HepG2 (cell line): ENCODE results near the gene KITLG. TPM values are rescaled to one million over a fixed set of nuclear protein-coding genes. Genes with fewer than 3 reads are reported as not detected.
A peak's percentile ranks its signal among the peaks of the same experiment; 100 is the strongest.

Source experiments
- ATAC-seq: fragments of 200-7000 bp; cut with Tn5 transposase; 3 replicates; pipeline ENCODE4 v1.9.1; 2020; ENCODE audit warnings: mild to moderate bottlenecking, moderate library complexity
- Bru-seq: library from RNA; stranded (reverse); fragments of 400-500 nt; gene quantifications from one replicate; lab custom pipeline; 2021; lab: Mats Ljungman, UMichigan
- BruChase-seq, 2 experiments: library from RNA; stranded (reverse); fragments of 400-500 nt; gene quantifications; one replicate each; lab custom pipeline; 2021; lab: Mats Ljungman, UMichigan
- BruUV-seq: library from RNA; stranded (reverse); fragments of 400-500 nt; replicated peaks from 2 replicates; lab custom pipeline; 2021; lab: Mats Ljungman, UMichigan
- CTCF ChIA-PET: fragments of 300-600 bp; formaldehyde crosslinking; extraction: SDS; loops from one replicate; lab custom pipeline; 2021; ENCODE audit warnings: low total read pairs, inconsistent platforms, low intra/inter-chr PET ratio; lab: Yijun Ruan, JAX
- POLR2A ChIA-PET: fragments of 350-600 bp; sonication (Branson Sonifier 250); formaldehyde crosslinking; loops from one replicate; lab custom pipeline; 2020; ENCODE audit warnings: antibody characterized with exemption, inconsistent platforms; lab: Yijun Ruan, JAX
- DNase-seq: peaks from one replicate; pipeline ENCODE4 v3.0.0-alpha.2; 2015; ENCODE audit warnings: low spot score
- FAIRE-seq: peaks from 3 replicates; lab custom pipeline; 2011; peaks lifted over from hg19 to GRCh38; lab: Jason Lieb, UNC
- H2AFZ ChIP-seq: one replicate; pipeline ENCODE4 v1.6.1; 2011; ENCODE audit warnings: low read length, inconsistent platforms
- H3K27ac ChIP-seq: fragments of 300-600 bp; 3 replicates; pipeline ENCODE4 v1.8.0; 2011; ENCODE audit warnings: mixed run types, mild to moderate bottlenecking, mixed read lengths, low read length, inconsistent platforms; ENCODE audit not compliant: insufficient read depth; ENCODE audit errors: extremely low read length
- H3K27me3 ChIP-seq, 2 experiments: fragments of 200-600 bp in 1 of 2; 2 replicates in 1 of 2; 3 replicates in 1 of 2; pipeline versions ENCODE4 v1.6.0 to v1.8.0; 2011; ENCODE audit warnings: low read length in 2 of 2, mild to moderate bottlenecking in 2 of 2, moderate library complexity in 2 of 2, inconsistent platforms in 1 of 2; ENCODE audit not compliant: insufficient read depth in 2 of 2, control insufficient read depth in 1 of 2
- H3K36me3 ChIP-seq, 2 experiments: fragments of 200-600 bp in 1 of 2; replicated peaks in 1 of 2; 2 replicates in 1 of 2; 3 replicates in 1 of 2; pipeline versions ENCODE4 v1.5.1 to v1.8.0; 2011; ENCODE audit warnings: low read length in 2 of 2, inconsistent platforms in 1 of 2; ENCODE audit not compliant: insufficient read depth in 2 of 2, control insufficient read depth in 1 of 2
- H3K4me1 ChIP-seq: 2 replicates; pipeline ENCODE4 v1.5.1; 2012; ENCODE audit warnings: low read length, inconsistent platforms; ENCODE audit not compliant: insufficient read depth
- H3K4me2 ChIP-seq: 2 replicates; pipeline ENCODE4 v1.6.0; 2011; ENCODE audit warnings: low read depth, low read length, inconsistent platforms
- H3K4me3 ChIP-seq, 3 experiments: fragments of 200-600 bp in 1 of 3; sonication (generic), shearing (Covaris generic) in 1 of 3; replicated peaks in 1 of 3; 2 replicates each; pipeline ENCODE4 v1.5.1; 2011 to 2016; ENCODE audit warnings: low read length in 3 of 3, inconsistent platforms in 2 of 3, low read depth in 2 of 3, mild to moderate bottlenecking in 2 of 3, control low read depth in 1 of 3, mixed read lengths in 1 of 3; ENCODE audit not compliant: insufficient read depth in 1 of 3
- H3K79me2 ChIP-seq: one replicate; pipeline ENCODE4 v1.6.1; 2011; ENCODE audit warnings: low read length, inconsistent platforms; ENCODE audit not compliant: insufficient read depth
- H3K9ac ChIP-seq: 2 replicates; pipeline ENCODE4 v1.6.0; 2011; ENCODE audit warnings: mild to moderate bottlenecking, low read depth, low read length, inconsistent platforms; ENCODE audit not compliant: insufficient read depth
- H3K9me3 ChIP-seq: 2 replicates; pipeline ENCODE4 v1.5.1; 2012; ENCODE audit warnings: mild to moderate bottlenecking, low read length
- H4K20me1 ChIP-seq: 2 replicates; pipeline ENCODE4 v1.6.0; 2011; ENCODE audit warnings: inconsistent platforms, mild to moderate bottlenecking, low read length, moderate library complexity; ENCODE audit not compliant: insufficient read depth
- ETV5 ChIP-seq: IDR thresholded peaks from 2 replicates; pipeline ENCODE4 v1.6.1; 2018; ENCODE audit warnings: missing biosample characterization, missing genetic modification reagents, inconsistent platforms, borderline replicate concordance
- HOXA7 ChIP-seq: sonication (generic); formaldehyde crosslinking; IDR thresholded peaks from 2 replicates; pipeline ENCODE4 v1.8.1; 2022; ENCODE audit warnings: mild to moderate bottlenecking, missing genetic modification reagents, moderate library complexity
- KAT8 ChIP-seq: IDR thresholded peaks from 2 replicates; pipeline ENCODE4 v1.6.1; 2016; ENCODE audit warnings: missing genetic modification reagents, missing compliant biosample characterization
- PHF20 ChIP-seq: sonication (generic); formaldehyde crosslinking; IDR thresholded peaks from 2 replicates; pipeline ENCODE4 v1.5.0; 2020; ENCODE audit warnings: mild to moderate bottlenecking, missing genetic modification reagents
- SMAD1 ChIP-seq: sonication (generic); formaldehyde crosslinking; IDR thresholded peaks from 2 replicates; pipeline ENCODE4 v1.4.0; 2020; ENCODE audit warnings: missing genetic modification reagents, low read depth, mild to moderate bottlenecking, borderline replicate concordance
- ZNF138 ChIP-seq: sonication (generic); formaldehyde crosslinking; IDR thresholded peaks from 2 replicates; pipeline ENCODE4 v1.5.0; 2020; ENCODE audit warnings: mild to moderate bottlenecking, low read depth, missing genetic modification reagents
- ZNF547 ChIP-seq: sonication (generic); formaldehyde crosslinking; IDR thresholded peaks from 2 replicates; pipeline ENCODE4 v1.5.1; 2020; ENCODE audit warnings: mild to moderate bottlenecking, missing genetic modification reagents
- WGBS: methylation state at CpG from one replicate; pipeline ENCODE4 v1.1.6; 2017; ENCODE audit warnings: low lambda C conversion rate; 5-methylcytosine and 5-hydroxymethylcytosine counted together
- in situ Hi-C: cut with HindIII; loops from 2 replicates; pipeline ENCODE4 v1.10.0; 2017; ENCODE audit warnings: low pct_unique_long_range_greater_than_20kb; ENCODE audit not compliant: extremely low pct_ligation_motif_present
- intact Hi-C: fragments of 100-400 bp; cut with micrococcal nuclease; formaldehyde crosslinking; loops from one replicate; pipeline ENCODE4 v1.10.0; 2022; ENCODE audit not compliant: unreplicated experiment
- long read RNA-seq, 2 experiments: library from RNA in 1 of 2; library from polyadenylated mRNA in 1 of 2; stranded (forward) in 1 of 2; unstranded in 1 of 2; transcript quantifications; one replicate each; pipeline ENCODE4 v2.0.0, GENCODE V29; 2019 to 2022
- polyA minus RNA-seq, 3 experiments: library from RNA; depleted of rRNA, polyadenylated mRNA; stranded (reverse); fragments of >200 nt; gene quantifications; 2 replicates each; pipeline ENCODE4 v1.2.3, GENCODE V29; 2011; ENCODE audit warnings: low replicate concordance in 1 of 3
- polyA plus RNA-seq, 8 experiments: library from polyadenylated mRNA; depleted of rRNA in 3 of 8; stranded (reverse) in 7 of 8; unstranded in 1 of 8; fragments of >200 nt; fragmentation: Illumina TruSeq in 4 of 8; extraction: Trizol in 4 of 8; gene quantifications; 2 replicates each; pipeline versions ENCODE4 v1.2.1 to v1.2.3, GENCODE V29; 2011 to 2016; ENCODE audit warnings: low read depth in 4 of 8, missing spikeins in 1 of 8, mixed read lengths in 1 of 8; ENCODE audit not compliant: insufficient read depth in 1 of 8
- total RNA-seq, 5 experiments: library from RNA; depleted of rRNA; stranded (reverse); fragments of >200 nt; fragmentation: Illumina TruSeq; extraction: Trizol; gene quantifications; 2 replicates each; pipeline ENCODE4 v1.2.3, GENCODE V29; 2016; ENCODE audit warnings: low read depth in 1 of 5
- TF ChIP-seq, protein P1 (sequence below): sonication (generic); formaldehyde crosslinking; IDR thresholded peaks from 2 replicates; pipeline ENCODE4 v1.5.1; 2020; ENCODE audit warnings: mild to moderate bottlenecking, missing genetic modification reagents, moderate library complexity
- TF ChIP-seq, protein P2 (sequence below): sonication (generic); formaldehyde crosslinking; IDR thresholded peaks from 2 replicates; pipeline ENCODE4 v1.4.0; 2020; ENCODE audit warnings: missing genetic modification reagents

The KITLG gene, protein sequence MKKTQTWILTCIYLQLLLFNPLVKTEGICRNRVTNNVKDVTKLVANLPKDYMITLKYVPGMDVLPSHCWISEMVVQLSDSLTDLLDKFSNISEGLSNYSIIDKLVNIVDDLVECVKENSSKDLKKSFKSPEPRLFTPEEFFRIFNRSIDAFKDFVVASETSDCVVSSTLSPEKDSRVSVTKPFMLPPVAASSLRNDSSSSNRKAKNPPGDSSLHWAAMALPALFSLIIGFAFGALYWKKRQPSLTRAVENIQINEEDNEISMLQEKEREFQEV
- 4.3 and 5.3 TPM in 2 replicates for total RNA-seq (2016; rRNA removed; fragmentation: Illumina TruSeq; extraction: Trizol)
- 1.0 and 1.5 TPM in 2 replicates for total RNA-seq (2016; cell fraction: cytosol; rRNA removed; fragmentation: Illumina TruSeq; extraction: Trizol; ENCODE audit: low read depth)
- 4.0 and 5.4 TPM in 2 replicates for total RNA-seq (2016; cell fraction: insoluble cytoplasmic fraction; rRNA removed; fragmentation: Illumina TruSeq; extraction: Trizol)
- total RNA-seq (2016; cell fraction: membrane; rRNA removed; fragmentation: Illumina TruSeq; extraction: Trizol): 2.8 and 3.3 TPM in 2 replicates
- total RNA-seq (2016; cell fraction: nucleus; rRNA removed; fragmentation: Illumina TruSeq; extraction: Trizol): 4.6 and 5.8 TPM in 2 replicates
- 0.43 and 0.66 TPM in 2 replicates for polyA plus RNA-seq (2011; rRNA removed)
- polyA plus RNA-seq (2011; cell fraction: cytosol; rRNA removed): 0.28 and 0.31 TPM in 2 replicates
- polyA plus RNA-seq (2011; cell fraction: nucleus; rRNA removed): 0.21 and 0.32 TPM in 2 replicates
- polyA plus RNA-seq (2012): 0.24 and 0.40 TPM in 2 replicates
- 0.17 and 0.32 TPM in 2 replicates for polyA plus RNA-seq (2016; cell fraction: cytosol; fragmentation: Illumina TruSeq; extraction: Trizol; ENCODE audit: low read depth)
- 3.4 and 3.9 TPM in 2 replicates for polyA plus RNA-seq (2016; cell fraction: insoluble cytoplasmic fraction; fragmentation: Illumina TruSeq; extraction: Trizol; ENCODE audit: low read depth)
- 0.90 and 1.1 TPM in 2 replicates for polyA plus RNA-seq (2016; cell fraction: membrane; fragmentation: Illumina TruSeq; extraction: Trizol; ENCODE audit: low read depth)
- 4.4 and 4.6 TPM in 2 replicates for polyA plus RNA-seq (2016; cell fraction: nucleus; fragmentation: Illumina TruSeq; extraction: Trizol; ENCODE audit: insufficient read depth, low read depth)
- polyA minus RNA-seq (2011; rRNA and poly(A)+ RNA removed; ENCODE audit: low replicate concordance): 2.3 and 5.6 TPM in 2 replicates
- 1.2 and 3.2 TPM in 2 replicates for polyA minus RNA-seq (2011; cell fraction: cytosol; rRNA and poly(A)+ RNA removed)
- polyA minus RNA-seq (2011; cell fraction: nucleus; rRNA and poly(A)+ RNA removed): 3.6 and 4.1 TPM in 2 replicates
- percentile 72 among the genes with signal in this experiment for Bru-seq, nascent RNA
- percentile 62 among the genes with signal in this experiment for BruChase-seq, experiment 1, labeled RNA remaining after a 6-hour chase
- BruChase-seq, experiment 2, labeled RNA remaining after a 2-hour chase: percentile 61 among the genes with signal in this experiment
- long read RNA-seq, experiment 1: 0 reads
- long read RNA-seq, experiment 2, full-length matches to known transcripts: 1 of 2 reads
- long read RNA-seq, experiment 2, partial matches to known transcripts: 0 of 2 reads
- long read RNA-seq, experiment 2, other reads (novel, unspliced or antisense): 1 of 2 reads

DNA sequence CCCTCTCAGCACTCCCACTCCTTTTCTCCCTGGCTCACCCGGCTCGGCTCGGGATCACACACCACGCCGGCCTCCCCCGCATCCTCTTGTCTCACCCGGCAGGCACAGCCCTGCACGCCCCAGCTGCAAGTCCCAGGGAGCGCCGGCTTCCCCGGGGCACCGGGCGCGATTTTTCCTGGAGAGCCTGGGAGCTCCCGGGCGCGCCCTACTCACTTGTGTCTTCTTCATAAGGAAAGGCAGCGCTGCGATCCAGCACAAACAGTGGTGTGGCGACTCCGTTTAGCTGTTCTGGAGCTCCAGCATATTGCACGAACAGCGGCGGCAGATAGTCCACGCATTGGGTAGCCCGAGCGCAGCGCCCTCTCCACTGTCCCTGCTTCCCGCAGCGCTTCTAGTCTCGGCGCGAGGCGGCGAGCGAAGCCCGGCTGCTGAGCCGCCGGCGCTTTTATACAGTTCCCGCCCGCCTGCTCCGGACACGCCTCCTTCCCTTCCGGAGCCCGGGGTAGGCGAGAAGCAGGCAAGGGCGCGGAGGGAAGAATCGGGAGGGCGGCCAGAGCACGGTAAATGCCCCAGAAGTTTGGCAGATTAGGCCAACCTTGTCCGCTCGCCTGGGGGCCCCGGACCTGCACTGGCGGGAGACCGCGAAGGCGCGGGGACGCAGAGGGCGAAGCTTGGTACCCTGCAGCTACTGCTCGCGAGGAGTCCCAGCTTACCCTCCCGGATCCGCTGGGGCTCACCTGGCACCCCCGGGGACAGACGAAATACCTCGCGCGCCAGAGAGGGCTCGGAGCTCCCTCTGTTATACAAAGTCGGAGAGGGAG is at the start of gene KITLG:
TSS of gene KITLG (minus strand) at position 421 of the 821 bp plus-strand sequence. CDS start at position 228, 193 bp downstream.
- ChIA-PET POLR2A (interaction anchor here (0.7 to 1.3 kb wide), 2 partner anchors 12 to 27 kb away, joined by 3 to 8 read pairs; no protein-coding TSS in a partner anchor), CTCF (no interaction called here)
- no peaks in the 10 kb centered on the region for H3K27me3 ChIP-seq
- peak within 1 kb of the TSS; percentile 42 for H2AFZ ChIP-seq
- H3K36me3 ChIP-seq: no peaks in the 10 kb centered on the region
- ATAC-seq (peak; percentile 96), FAIRE-seq (no peak), DNase-seq (peak; percentile 56)
- peak within 1 kb of the TSS; percentile 90 for H3K4me2 ChIP-seq
- intact Hi-C loops (loop anchor here (1.0 kb wide), 1 partner anchor 14 kb away; no protein-coding TSS in a partner anchor), in situ Hi-C loops (no loop called here)
- peaks cover 23% of the 10 kb centered on the region for H3K4me1 ChIP-seq
- no peak within 1 kb of the TSS for H3K27ac ChIP-seq
- peak within 1 kb of the TSS; percentile 68 to 74 (median 72) for H3K4me3 ChIP-seq
- BruUV-seq: no TSS peak
- peaks cover 2% of the 10 kb centered on the region for H3K79me2 ChIP-seq
- H3K9me3 ChIP-seq: no peaks in the 10 kb centered on the region
- 0% methylated on average over 18 of the region's 73 CpGs for WGBS
- H3K9ac ChIP-seq: peak within 1 kb of the TSS; percentile 38
- H4K20me1 ChIP-seq: no peaks in the 10 kb centered on the region
- TF ChIP-seq HOXA7 (CRISPR knock-in tag) (no peak), PHF20 (CRISPR knock-in tag) (no peak), ZNF138 (no peak), ZNF547 (CRISPR knock-in tag) (peak; percentile 30; the same call in 1 of the 2 replicates), ETV5 (CRISPR knock-in tag) (peak; percentile 25; the same call in 1 of the 2 replicates), SMAD1 (CRISPR knock-in tag) (0 out of 2 replicates have a peak, but pooled peaks have one; percentile 26), KAT8 (CRISPR knock-in tag) (0 out of 2 replicates have a peak, but pooled peaks have one; percentile 34)
- TF ChIP-seq, protein P1, sequence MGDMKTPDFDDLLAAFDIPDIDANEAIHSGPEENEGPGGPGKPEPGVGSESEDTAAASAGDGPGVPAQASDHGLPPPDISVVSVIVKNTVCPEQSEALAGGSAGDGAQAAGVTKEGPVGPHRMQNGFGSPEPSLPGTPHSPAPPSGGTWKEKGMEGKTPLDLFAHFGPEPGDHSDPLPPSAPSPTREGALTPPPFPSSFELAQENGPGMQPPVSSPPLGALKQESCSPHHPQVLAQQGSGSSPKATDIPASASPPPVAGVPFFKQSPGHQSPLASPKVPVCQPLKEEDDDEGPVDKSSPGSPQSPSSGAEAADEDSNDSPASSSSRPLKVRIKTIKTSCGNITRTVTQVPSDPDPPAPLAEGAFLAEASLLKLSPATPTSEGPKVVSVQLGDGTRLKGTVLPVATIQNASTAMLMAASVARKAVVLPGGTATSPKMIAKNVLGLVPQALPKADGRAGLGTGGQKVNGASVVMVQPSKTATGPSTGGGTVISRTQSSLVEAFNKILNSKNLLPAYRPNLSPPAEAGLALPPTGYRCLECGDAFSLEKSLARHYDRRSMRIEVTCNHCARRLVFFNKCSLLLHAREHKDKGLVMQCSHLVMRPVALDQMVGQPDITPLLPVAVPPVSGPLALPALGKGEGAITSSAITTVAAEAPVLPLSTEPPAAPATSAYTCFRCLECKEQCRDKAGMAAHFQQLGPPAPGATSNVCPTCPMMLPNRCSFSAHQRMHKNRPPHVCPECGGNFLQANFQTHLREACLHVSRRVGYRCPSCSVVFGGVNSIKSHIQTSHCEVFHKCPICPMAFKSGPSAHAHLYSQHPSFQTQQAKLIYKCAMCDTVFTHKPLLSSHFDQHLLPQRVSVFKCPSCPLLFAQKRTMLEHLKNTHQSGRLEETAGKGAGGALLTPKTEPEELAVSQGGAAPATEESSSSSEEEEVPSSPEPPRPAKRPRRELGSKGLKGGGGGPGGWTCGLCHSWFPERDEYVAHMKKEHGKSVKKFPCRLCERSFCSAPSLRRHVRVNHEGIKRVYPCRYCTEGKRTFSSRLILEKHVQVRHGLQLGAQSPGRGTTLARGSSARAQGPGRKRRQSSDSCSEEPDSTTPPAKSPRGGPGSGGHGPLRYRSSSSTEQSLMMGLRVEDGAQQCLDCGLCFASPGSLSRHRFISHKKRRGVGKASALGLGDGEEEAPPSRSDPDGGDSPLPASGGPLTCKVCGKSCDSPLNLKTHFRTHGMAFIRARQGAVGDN (CRISPR knock-in tag): peak; percentile 69
- TF ChIP-seq, protein P2, sequence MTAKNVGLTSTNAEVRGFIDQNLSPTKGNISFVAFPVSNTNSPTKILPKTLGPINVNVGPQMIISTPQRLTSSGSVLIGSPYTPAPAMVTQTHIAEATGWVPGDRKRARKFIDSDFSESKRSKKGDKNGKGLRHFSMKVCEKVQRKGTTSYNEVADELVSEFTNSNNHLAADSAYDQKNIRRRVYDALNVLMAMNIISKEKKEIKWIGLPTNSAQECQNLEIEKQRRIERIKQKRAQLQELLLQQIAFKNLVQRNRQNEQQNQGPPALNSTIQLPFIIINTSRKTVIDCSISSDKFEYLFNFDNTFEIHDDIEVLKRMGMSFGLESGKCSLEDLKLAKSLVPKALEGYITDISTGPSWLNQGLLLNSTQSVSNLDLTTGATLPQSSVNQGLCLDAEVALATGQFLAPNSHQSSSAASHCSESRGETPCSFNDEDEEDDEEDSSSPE (CRISPR knock-in tag): peak; percentile 85
